ENCODE measurements around the gene OR6N2. TPM values are rescaled to one million over a fixed set of nuclear protein-coding genes. Genes with fewer than 3 reads are reported as not detected.

The OR6N2 gene
- total and polyA plus RNA-seq, 2 experiments from 2014 or later = not detected

- TF ChIP-seq, protein P1, sequence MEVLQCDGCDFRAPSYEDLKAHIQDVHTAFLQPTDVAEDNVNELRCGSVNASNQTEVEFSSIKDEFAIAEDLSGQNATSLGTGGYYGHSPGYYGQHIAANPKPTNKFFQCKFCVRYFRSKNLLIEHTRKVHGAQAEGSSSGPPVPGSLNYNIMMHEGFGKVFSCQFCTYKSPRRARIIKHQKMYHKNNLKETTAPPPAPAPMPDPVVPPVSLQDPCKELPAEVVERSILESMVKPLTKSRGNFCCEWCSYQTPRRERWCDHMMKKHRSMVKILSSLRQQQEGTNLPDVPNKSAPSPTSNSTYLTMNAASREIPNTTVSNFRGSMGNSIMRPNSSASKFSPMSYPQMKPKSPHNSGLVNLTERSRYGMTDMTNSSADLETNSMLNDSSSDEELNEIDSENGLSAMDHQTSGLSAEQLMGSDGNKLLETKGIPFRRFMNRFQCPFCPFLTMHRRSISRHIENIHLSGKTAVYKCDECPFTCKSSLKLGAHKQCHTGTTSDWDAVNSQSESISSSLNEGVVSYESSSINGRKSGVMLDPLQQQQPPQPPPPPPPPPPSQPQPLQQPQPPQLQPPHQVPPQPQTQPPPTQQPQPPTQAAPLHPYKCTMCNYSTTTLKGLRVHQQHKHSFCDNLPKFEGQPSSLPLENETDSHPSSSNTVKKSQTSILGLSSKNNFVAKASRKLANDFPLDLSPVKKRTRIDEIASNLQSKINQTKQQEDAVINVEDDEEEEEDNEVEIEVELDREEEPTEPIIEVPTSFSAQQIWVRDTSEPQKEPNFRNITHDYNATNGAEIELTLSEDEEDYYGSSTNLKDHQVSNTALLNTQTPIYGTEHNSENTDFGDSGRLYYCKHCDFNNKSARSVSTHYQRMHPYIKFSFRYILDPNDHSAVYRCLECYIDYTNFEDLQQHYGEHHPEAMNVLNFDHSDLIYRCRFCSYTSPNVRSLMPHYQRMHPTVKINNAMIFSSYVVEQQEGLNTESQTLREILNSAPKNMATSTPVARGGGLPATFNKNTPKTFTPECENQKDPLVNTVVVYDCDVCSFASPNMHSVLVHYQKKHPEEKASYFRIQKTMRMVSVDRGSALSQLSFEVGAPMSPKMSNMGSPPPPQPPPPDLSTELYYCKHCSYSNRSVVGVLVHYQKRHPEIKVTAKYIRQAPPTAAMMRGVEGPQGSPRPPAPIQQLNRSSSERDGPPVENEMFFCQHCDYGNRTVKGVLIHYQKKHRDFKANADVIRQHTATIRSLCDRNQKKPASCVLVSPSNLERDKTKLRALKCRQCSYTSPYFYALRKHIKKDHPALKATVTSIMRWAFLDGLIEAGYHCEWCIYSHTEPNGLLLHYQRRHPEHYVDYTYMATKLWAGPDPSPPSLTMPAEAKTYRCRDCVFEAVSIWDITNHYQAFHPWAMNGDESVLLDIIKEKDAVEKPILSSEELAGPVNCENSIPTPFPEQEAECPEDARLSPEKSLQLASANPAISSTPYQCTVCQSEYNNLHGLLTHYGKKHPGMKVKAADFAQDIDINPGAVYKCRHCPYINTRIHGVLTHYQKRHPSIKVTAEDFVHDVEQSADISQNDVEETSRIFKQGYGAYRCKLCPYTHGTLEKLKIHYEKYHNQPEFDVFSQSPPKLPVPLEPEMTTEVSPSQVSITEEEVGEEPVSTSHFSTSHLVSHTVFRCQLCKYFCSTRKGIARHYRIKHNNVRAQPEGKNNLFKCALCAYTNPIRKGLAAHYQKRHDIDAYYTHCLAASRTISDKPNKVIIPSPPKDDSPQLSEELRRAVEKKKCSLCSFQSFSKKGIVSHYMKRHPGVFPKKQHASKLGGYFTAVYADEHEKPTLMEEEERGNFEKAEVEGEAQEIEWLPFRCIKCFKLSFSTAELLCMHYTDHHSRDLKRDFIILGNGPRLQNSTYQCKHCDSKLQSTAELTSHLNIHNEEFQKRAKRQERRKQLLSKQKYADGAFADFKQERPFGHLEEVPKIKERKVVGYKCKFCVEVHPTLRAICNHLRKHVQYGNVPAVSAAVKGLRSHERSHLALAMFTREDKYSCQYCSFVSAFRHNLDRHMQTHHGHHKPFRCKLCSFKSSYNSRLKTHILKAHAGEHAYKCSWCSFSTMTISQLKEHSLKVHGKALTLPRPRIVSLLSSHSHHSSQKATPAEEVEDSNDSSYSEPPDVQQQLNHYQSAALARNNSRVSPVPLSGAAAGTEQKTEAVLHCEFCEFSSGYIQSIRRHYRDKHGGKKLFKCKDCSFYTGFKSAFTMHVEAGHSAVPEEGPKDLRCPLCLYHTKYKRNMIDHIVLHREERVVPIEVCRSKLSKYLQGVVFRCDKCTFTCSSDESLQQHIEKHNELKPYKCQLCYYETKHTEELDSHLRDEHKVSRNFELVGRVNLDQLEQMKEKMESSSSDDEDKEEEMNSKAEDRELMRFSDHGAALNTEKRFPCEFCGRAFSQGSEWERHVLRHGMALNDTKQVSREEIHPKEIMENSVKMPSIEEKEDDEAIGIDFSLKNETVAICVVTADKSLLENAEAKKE (CRISPR knock-in tag; IDR thresholded peaks at IDR 0.05) = no peak
- no peak for TF ChIP-seq ZNF331 (CRISPR knock-in tag; IDR thresholded peaks at IDR 0.05; ENCODE audit: low read depth)
- TF ChIP-seq JUNB (IDR thresholded peaks at IDR 0.05; ENCODE audit: unreplicated experiment) = no peak
These were observed 22.7 kb upstream of the OR6N2 start (continued) for GRCh38 chr1:158803678-158804077.

DNA sequence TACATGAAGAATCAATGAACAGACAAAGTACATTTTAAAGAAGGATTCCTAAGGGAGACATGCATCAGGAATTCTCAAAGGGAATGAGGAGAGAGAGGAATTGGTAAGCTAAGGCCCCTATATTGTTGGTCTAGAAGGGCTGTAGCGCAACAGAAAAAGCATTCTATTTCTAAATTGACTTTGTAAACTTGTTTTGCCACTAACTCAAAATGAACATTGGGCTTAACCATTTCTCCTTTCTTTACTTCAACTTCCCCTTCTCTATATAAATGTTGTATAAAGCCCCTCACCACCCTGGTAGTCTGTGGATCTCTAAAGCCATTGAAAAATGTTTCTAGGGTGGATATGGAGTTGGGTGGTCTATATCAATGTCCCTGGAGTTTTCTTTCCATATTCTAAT, 20.4 kb upstream of the OR6N2 start:
- Histone ChIP-seq H3K79me2 (replicated peaks; ENCODE audit: insufficient read depth) (no peaks in the 10 kb centered on the region), H2AFZ (no peak overlapping the region), H3K4me3 (no peak overlapping the region), H3K36me3 (ENCODE audit: insufficient read depth) (no peaks in the 10 kb centered on the region), H3F3A (replicated peaks; ENCODE audit: low read depth) (no peaks in the 10 kb centered on the region), H3K27me3 (ENCODE audit: insufficient read depth) (no peaks in the 10 kb centered on the region), H3K4me2 (no peak overlapping the region), H3K4me1 (ENCODE audit: insufficient read depth) (no peaks in the 10 kb centered on the region), H3K27ac (ENCODE audit: low read depth) (no peak overlapping the region), H3K9me2 (ENCODE audit: insufficient read depth) (no peaks in the 10 kb centered on the region), H4K20me1 (replicated peaks; ENCODE audit: insufficient read depth) (no peaks in the 10 kb centered on the region)
- no peaks in the 10 kb centered on the region for H3K4me1 Mint-ChIP-seq
- no peaks in the 10 kb centered on the region for H3K9me3 Mint-ChIP-seq
- no peaks in the 10 kb centered on the region for H3K36me3 Mint-ChIP-seq (ENCODE audit: low read depth)
- no peak for ATAC-seq
- no peak for DNase-seq (ENCODE audit: low spot score)
- no peak overlapping the region for H3K4me3 Mint-ChIP-seq
- H3K27ac Mint-ChIP-seq = no peak overlapping the region
- peaks cover 2% of the 10 kb centered on the region for H3K27me3 Mint-ChIP-seq (ENCODE audit: insufficient read depth, low read depth, poor library complexity)
- TF ChIP-seq ZNF331 (CRISPR knock-in tag; IDR thresholded peaks at IDR 0.05; ENCODE audit: low read depth) = no peak
- no peak for TF ChIP-seq EZH2 (IDR thresholded peaks at IDR 0.05; ENCODE audit: low read depth, unreplicated experiment)
- TF ChIP-seq CTCF (conservative IDR thresholded peaks at IDR 0.05; ENCODE audit: low read depth in 2 of 2) = no peak
- no peak for TF ChIP-seq ETS1 (IDR thresholded peaks at IDR 0.05)
- no peak for TF ChIP-seq NANOG (IDR thresholded peaks at IDR 0.05; ENCODE audit: borderline replicate concordance)
- no peak for TF ChIP-seq CREB1 (CRISPR knock-in tag; IDR thresholded peaks at IDR 0.05; ENCODE audit: low read depth)
- no peak for TF ChIP-seq JUNB (IDR thresholded peaks at IDR 0.05; ENCODE audit: unreplicated experiment)
